GM12801 (cell line): Measurements from ENCODE around the gene HOXB5.

Source experiments
- TF ChIP-seq, protein P1 (sequence below): IDR thresholded peaks from one replicate; pipeline ENCODE4 v1.5.1; 2011; ENCODE audit warnings: control low read depth; ENCODE audit not compliant: insufficient read length; ENCODE audit errors: extremely low read depth

Gene HOXB5

DNA sequence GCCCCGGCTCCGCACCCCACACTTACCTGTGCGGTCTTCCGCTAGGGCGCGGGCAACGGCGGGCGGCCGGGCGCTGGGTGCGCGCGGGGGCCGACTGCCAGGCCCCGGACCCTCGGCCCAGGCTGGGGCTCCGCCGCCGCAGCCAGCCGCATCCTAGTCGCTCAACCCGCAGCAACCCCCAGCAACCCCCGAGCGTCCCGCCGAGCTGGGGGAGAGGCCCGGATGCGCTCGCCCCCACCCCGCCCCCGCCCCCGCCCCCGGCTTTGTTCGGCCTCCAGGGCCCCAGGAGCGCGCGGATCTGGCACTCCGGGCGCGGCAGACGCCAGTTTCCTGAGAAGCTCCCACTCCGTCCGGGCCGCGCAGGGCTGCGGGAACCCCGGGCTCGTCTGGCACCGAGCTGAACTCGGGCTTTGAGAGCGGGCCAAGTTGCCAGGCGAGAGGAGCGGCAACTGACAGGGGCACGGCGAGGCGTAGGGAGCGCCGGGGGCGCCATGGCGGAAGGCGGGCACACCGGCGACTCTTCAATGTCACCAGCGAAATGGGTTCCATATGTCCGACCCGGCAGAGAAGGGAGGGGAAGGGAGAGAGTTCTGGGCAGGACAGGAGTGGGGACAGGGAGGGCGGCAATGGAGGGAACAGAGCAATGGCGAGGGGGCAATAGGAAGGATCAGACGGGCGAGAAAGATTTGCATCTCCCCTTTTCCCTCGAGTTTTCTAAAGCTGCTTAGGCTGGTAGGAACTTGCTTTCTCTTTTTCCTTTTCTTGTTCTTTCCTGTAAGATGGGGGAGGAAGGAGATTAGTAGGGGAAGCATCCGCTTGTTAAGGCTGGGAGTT lies 29.2 kb downstream of the HOXB5 start:
- TF ChIP-seq, protein P1, sequence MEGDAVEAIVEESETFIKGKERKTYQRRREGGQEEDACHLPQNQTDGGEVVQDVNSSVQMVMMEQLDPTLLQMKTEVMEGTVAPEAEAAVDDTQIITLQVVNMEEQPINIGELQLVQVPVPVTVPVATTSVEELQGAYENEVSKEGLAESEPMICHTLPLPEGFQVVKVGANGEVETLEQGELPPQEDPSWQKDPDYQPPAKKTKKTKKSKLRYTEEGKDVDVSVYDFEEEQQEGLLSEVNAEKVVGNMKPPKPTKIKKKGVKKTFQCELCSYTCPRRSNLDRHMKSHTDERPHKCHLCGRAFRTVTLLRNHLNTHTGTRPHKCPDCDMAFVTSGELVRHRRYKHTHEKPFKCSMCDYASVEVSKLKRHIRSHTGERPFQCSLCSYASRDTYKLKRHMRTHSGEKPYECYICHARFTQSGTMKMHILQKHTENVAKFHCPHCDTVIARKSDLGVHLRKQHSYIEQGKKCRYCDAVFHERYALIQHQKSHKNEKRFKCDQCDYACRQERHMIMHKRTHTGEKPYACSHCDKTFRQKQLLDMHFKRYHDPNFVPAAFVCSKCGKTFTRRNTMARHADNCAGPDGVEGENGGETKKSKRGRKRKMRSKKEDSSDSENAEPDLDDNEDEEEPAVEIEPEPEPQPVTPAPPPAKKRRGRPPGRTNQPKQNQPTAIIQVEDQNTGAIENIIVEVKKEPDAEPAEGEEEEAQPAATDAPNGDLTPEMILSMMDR: no peak

DNA sequence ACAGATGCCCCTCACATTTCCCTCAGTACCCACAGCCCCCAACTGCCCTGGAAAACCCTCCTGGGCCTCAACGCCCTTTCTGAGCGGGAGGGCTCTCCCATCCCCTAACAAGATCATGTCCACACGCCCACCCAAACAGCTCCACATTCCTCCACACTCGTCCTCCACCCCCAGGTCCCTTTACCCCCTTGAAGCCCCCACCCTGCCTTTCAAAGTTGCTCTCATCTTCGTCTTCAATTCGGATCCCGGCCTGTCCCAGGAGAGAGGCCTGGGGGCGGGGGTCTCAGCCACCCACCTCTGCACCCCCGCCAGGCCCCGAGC lies 29.8 kb downstream of the HOXB5 start:
- TF ChIP-seq, protein P1: no peak

- TF ChIP-seq, protein P1: no peak
These were observed 30.2 kb downstream of the HOXB5 start for GRCh38 chr17:48563385-48563838.

DNA sequence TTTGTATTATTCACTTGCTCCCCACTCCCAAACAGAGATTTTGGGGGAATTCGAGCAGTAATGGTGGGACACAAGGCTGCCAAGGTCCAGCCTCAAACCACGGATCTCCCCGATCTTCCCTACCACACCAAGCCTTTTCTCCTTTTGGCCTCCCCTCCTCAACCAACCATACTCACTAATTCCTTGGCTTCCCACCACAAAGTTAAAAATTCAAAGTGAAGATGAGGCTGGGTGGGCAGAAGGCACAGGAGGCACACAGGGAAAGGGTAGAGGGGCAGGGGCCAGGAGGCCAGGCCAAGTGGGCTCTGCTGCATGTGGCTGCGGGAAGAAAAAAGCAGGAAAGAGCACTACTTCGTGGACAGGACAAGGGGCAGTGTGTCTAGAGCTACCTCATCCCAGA lies 30.6 kb downstream of the HOXB5 start:
- TF ChIP-seq, protein P1: no peak

GRCh38 chr17:48561884-48562810 lies 31.4 kb downstream of the HOXB5 start:
- TF ChIP-seq, protein P1: no peak

GRCh38 chr17:48559840-48560817 lies 33.5 kb downstream of the HOXB5 start:
- TF ChIP-seq, protein P1: no peak
